Osteocyte (in vitro differentiated cells): ENCODE results near the gene EXOC8. TPM values are rescaled to one million over a fixed set of nuclear protein-coding genes. Genes with fewer than 3 reads are reported as not detected.

Experiments used
- DNase-seq: peaks from one replicate; pipeline ENCODE4 v3.0.0; 2021; ENCODE audit warnings: mixed read lengths; ENCODE audit not compliant: unreplicated experiment; ENCODE audit errors: extremely low spot score
- H3K27ac Mint-ChIP-seq: one replicate; pipeline ENCODE4 v1.8.0; 2021; ENCODE audit warnings: mild to moderate bottlenecking, mixed read lengths; ENCODE audit not compliant: unreplicated experiment
- H3K27me3 Mint-ChIP-seq: one replicate; pipeline ENCODE4 v1.8.0; 2021; ENCODE audit warnings: mixed read lengths; ENCODE audit not compliant: unreplicated experiment
- H3K36me3 Mint-ChIP-seq: one replicate; pipeline ENCODE4 v1.8.0; 2021; ENCODE audit warnings: mixed read lengths; ENCODE audit not compliant: unreplicated experiment
- H3K4me1 Mint-ChIP-seq: one replicate; pipeline ENCODE4 v1.8.0; 2021; ENCODE audit warnings: mixed read lengths; ENCODE audit not compliant: unreplicated experiment
- H3K4me3 Mint-ChIP-seq: one replicate; pipeline ENCODE4 v1.8.0; 2021; ENCODE audit warnings: mild to moderate bottlenecking, moderate library complexity, mixed read lengths; ENCODE audit not compliant: unreplicated experiment
- H3K9me3 Mint-ChIP-seq: one replicate; pipeline ENCODE4 v1.8.0; 2021; ENCODE audit warnings: mixed read lengths; ENCODE audit not compliant: unreplicated experiment
- CTCF ChIP-seq: fragments of 200-600 bp; sonication (generic); IDR thresholded peaks from 2 replicates; pipeline ENCODE4 v1.5.0; 2021; ENCODE audit warnings: antibody characterized with exemption, mild to moderate bottlenecking, moderate library complexity
- long read RNA-seq: library from polyadenylated mRNA; unstranded; transcript quantifications from one replicate; pipeline ENCODE4 v2.0.0, GENCODE V29; 2021
- total RNA-seq: library from RNA; stranded (reverse); gene quantifications from 2 replicates; pipeline ENCODE4 v1.2.1, GENCODE V29; 2021

Gene EXOC8
- total RNA-seq = 13.4 and 14.8 TPM in 2 replicates
- long read RNA-seq, full-length matches to known transcripts = 4 of 4 reads
- long read RNA-seq, partial matches to known transcripts = 0 of 4 reads
- long read RNA-seq, other reads (novel, unspliced or antisense) = 0 of 4 reads

GRCh38 chr1:231337472-231338269, at the start of gene EXOC8:
TSS of gene EXOC8 (minus strand) at chr1:231337852. CDS start at chr1:231337745, 107 bp downstream.
- H3K4me3 Mint-ChIP-seq = peak within 1 kb of the TSS; percentile 100
- peak; percentile 100 for DNase-seq
- TF ChIP-seq CTCF = no peak
- no peaks in the 10 kb centered on the region for H3K27me3 Mint-ChIP-seq
- no peaks in the 10 kb centered on the region for H3K9me3 Mint-ChIP-seq
- peaks cover 56% of the 10 kb centered on the region for H3K4me1 Mint-ChIP-seq
- H3K36me3 Mint-ChIP-seq = peaks cover 19% of the 10 kb centered on the region
- peak within 1 kb of the TSS; percentile 99 for H3K27ac Mint-ChIP-seq

- Mint-ChIP-seq H3K4me1 (peaks cover 23% of the 10 kb centered on the region), H3K27ac (no peak overlapping the region), H3K4me3 (no peak overlapping the region), H3K36me3 (peaks cover 3% of the 10 kb centered on the region), H3K9me3 (no peaks in the 10 kb centered on the region), H3K27me3 (no peaks in the 10 kb centered on the region)
- no peak for DNase-seq
- TF ChIP-seq CTCF = no peak
Measured at GRCh38 chr1:231386466-231386865, 48.8 kb upstream of the EXOC8 start.

GRCh38 chr1:231385416-231385748, 47.7 kb upstream of the EXOC8 start:
- no peak for DNase-seq
- no peak overlapping the region for H3K27ac Mint-ChIP-seq
- peaks cover 3% of the 10 kb centered on the region for H3K36me3 Mint-ChIP-seq
- no peak overlapping the region for H3K4me3 Mint-ChIP-seq
- peaks cover 21% of the 10 kb centered on the region for H3K4me1 Mint-ChIP-seq
- no peaks in the 10 kb centered on the region for H3K27me3 Mint-ChIP-seq
- no peaks in the 10 kb centered on the region for H3K9me3 Mint-ChIP-seq
- no peak for TF ChIP-seq CTCF

- no peak for TF ChIP-seq CTCF
- Mint-ChIP-seq H3K27me3 (no peaks in the 10 kb centered on the region), H3K36me3 (peaks cover 3% of the 10 kb centered on the region), H3K4me3 (no peak overlapping the region), H3K9me3 (no peaks in the 10 kb centered on the region), H3K4me1 (peaks cover 16% of the 10 kb centered on the region), H3K27ac (no peak overlapping the region)
- no peak for DNase-seq
Measured at GRCh38 chr1:231384696-231385415, 47.2 kb upstream of the EXOC8 start.
